ENCODE measurements around the gene ACOT6.
A peak's percentile ranks its signal among the peaks of the same experiment; 100 is the strongest.
"Not testable (repeated sequence)": the region's sequence is repeated elsewhere in the genome, so short reads cannot be mapped to it uniquely, and the experiment has no call there.

ACOT6 gene, protein sequence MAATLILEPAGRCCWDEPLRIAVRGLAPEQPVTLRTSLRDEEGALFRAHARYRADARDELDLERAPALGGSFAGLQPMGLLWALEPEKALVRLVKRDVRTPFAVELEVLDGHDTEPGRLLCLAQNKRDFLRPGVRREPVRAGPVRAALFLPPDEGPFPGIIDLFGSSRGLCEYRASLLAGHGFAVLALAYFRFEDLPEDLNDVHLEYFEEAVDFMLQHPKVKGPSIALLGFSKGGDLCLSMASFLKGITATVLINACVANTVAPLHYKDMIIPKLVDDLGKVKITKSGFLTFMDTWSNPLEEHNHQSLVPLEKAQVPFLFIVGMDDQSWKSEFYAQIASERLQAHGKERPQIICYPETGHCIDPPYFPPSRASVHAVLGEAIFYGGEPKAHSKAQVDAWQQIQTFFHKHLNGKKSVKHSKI

DNA sequence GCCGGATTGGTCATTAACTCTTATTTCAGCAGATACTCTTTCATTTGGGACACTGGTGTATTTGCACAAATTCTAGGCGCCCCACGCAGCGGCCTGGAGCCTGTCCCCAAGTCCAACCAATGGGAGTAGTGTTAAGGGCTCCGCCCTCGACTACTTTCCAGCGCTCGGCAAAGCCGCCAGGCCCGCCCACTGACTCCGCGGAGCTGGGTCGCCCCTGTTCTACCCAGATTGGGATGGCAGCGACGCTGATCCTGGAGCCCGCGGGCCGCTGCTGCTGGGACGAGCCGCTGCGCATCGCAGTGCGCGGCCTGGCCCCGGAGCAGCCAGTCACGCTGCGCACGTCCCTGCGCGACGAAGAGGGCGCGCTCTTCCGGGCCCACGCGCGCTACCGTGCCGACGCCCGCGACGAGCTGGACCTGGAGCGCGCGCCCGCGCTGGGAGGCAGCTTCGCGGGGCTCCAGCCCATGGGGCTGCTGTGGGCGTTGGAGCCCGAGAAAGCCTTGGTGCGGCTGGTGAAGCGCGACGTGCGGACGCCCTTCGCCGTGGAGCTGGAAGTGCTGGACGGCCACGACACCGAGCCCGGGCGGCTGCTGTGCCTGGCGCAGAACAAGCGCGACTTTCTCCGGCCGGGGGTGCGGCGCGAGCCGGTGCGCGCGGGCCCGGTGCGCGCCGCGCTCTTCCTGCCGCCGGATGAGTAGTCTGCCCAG lies at the start of gene ACOT6:
TSS of gene ACOT6 (plus strand) at position 179 of the 707 bp plus-strand sequence. CDS start at position 234, 55 bp downstream.
- DNase-seq (ENCODE audit: low read depth), result peak; percentile 26

DNA sequence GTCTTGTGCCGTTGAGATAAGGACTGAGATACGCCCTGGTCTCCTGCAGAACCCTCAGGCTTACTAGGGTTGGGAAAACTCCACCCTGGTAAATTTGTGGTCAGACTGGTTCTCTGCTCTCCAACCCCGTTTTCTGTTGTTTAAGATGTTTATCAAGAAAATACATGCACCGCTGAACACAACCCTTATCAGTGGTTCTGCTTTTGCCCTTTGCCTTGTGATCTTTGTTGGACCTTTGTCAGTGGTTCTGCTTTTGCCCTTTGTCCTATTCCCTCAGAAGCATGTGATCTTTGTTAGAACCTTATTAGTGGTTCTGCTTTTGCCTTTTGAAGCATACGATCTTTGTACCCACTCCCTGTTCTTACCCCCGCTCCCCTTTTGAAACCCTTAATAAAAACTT lies 49.6 kb upstream of the ACOT6 start:
- DNase-seq (ENCODE audit: low read depth), result not testable (repeated sequence)

DNA sequence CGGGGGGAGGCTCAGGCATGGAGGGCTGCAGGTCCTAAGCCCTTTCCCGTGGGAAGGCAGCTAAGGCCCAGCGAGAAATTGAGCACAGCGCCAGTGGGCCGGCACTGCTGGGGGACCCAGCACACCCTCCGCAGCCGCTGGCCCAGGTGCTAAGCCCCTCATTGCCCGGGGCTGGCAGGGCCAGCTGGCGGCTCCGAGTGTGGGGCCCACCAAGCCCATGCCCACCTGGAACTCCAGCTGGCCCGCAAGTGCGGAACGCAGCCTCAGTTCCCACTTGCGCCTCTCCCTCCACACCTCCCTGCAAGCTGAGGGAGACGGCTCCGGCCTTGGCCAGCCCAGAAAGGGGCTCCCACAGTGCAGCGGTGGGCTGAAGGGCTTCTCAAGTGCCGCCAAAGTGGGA lies 45.9 kb upstream of the ACOT6 start:
- not testable (repeated sequence) for DNase-seq (ENCODE audit: low read depth)

DNA sequence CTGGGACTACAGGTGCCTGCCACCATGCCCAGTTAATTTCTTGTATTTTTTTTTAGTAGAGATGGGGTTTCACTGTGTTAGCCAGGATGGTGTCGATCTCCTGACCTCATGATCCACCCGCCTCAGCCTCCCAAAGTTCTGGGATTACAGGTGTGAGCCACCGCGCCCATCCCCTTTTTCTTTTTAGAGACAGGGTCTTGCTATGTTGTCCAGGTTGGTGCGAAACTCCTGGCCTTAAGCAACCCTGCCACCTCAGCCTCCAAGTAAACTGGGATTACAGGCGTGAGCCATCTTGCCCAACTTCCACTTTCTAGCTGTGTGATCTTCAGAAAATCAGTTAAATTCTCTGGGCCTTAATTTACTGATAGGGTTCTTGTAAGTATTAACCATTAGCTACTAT lies 45.4 kb upstream of the ACOT6 start:
- DNase-seq (ENCODE audit: low read depth), result not testable (repeated sequence)

DNA sequence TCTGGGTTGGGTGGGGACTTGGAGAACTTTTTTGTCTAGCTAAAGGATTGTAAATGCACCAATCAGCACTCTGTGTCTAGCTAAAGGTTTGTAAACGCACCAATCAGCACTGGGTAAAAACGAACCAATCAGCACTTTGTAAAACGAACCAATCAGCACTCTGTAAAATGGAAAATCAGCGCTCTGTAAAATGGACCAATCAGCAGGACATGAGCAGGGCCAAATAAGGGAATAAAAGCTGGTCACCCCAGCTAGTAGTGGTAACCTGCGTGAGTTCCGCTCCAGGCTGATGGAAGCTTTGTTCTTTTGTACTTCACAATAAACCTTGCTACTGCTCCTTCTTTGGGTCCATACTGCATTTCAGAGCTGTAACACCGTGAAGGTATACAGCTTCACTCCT lies 45.0 kb upstream of the ACOT6 start:
- DNase-seq (ENCODE audit: low read depth), result no peak

DNA sequence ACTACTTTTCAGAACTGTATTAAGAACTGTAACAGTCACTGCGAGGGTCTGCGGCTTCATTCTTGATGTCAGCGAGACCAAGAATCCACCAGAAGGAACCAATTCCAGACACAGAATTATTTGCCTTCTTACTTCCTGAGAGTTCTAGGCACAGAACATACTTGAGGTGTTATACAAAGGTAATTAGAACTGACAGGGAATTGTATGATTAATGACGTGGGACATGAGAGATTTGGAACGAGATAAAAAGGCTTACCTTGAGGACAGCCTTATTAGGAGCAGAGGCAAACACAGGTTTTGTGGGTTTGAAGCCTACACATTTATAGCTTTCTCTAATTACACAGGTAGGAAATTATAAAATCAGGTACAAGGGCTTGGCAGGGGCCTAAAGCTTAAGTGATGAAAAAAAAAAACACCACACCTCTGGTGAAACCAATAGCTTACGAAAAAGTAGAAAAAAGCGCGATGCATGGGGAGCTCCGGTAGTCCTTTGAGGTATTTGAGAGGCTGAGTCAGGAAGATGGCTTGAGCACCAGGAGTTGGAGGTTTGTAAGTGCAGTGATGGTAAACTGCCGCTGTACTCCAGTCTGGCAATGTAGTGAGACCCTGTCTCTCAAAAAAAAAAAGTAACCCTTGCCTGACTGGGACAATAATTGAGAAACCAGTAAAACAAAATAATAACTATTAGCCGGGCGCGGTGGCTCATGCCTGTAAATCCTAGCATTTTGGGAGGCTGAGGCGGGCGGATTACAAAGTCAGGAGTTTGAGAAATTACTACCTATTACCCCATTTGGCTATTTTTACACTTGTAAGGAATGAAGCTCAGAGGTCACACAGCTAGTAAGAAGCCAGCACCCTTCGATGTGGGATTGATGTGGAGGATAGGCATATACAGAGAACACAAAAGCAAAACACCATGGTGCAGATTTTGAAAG lies 44.1 kb upstream of the ACOT6 start:
- DNase-seq (ENCODE audit: low read depth), result no peak

DNA sequence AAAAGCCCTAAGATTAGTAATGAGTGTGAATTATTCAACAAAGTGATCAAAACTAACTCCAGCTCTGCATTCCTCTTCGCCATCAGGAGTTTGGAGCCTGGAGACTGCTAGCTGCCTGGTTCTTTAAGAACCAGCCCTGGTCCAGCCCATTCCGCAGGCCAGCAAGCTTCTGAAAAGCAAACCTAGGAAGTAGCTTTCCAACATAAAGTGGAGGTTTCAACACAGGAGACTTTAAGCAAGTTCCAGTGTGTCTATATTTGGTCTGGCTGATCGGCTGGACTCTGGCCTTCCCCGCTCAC lies 43.5 kb upstream of the ACOT6 start:
- not testable (repeated sequence) for DNase-seq (ENCODE audit: low read depth)

DNA sequence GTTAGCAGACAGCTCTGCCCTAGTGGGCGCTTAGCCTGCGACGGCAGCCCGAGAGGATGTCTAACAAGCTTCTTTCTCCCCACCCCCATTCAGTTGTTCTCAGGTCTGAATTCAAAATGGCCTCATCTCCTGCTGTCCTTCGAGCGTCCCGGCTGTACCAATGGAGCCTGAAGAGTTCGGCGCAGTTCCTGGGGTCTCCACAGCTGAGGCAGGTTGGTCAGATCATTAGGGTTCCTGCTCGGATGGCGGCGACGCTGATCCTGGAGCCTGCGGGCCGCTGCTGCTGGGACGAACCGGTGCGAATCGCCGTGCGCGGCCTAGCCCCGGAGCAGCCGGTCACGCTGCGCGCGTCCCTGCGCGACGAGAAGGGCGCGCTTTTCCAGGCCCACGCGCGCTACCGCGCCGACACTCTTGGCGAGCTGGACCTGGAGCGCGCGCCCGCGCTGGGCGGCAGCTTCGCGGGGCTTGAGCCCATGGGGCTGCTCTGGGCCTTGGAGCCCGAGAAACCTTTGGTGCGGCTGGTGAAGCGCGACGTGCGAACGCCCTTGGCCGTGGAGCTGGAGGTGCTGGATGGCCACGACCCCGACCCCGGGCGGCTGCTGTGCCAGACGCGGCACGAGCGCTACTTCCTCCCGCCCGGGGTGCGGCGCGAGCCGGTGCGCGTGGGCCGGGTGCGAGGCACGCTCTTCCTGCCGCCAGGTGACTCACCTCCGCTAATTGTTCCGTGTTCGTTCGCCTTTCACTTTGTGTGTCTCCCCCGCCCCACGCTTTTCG lies 42.9 kb upstream of the ACOT6 start, which contains the start of gene ACOT2:
TSS of gene ACOT2 (plus strand) at position 29 of the 774 bp plus-strand sequence. CDS start at position 57, 28 bp downstream.
- peak; percentile 50 for DNase-seq (ENCODE audit: low read depth)

DNA sequence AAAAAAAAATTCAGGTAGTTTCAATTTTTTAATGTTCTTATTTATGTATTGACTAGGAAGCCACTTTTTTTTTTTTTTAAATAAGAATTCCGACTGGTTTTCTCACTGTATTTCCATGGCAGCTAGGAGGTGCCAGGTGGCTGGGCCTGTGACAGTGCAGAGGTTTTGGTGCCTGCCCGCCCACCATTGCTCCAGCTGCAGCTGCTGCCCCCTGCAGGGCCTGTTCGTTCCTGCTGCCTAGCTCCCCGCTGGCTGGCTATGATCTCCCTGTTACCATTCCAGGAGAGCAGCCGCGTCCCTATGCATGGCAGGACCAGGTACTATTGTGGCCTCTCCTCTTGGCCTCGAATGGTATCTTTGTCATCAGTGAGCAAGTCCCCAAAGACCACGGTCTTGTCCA lies 41.4 kb upstream of the ACOT6 start:
- DNase-seq (ENCODE audit: low read depth), result not testable (repeated sequence)

DNA sequence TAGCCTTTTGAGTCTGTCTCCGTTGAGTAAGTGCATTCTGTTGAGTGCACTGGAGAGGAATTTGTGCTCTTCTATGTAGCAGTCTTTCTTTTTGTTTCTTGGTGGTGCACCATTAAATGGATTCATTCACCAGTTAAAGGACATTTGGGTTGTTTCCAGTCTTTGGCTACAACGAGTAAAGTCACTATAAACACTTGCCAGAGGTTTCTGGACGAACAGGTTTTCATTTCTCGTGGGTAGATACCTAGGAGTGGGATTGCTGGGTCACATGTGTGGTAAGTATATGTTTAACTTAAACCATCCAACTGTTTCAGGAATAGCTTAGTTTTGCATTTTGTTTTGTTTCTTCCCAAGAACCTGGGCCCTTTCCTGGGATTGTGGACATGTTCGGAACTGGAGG lies 39.3 kb upstream of the ACOT6 start:
- not testable (repeated sequence) for DNase-seq (ENCODE audit: low read depth)

DNA sequence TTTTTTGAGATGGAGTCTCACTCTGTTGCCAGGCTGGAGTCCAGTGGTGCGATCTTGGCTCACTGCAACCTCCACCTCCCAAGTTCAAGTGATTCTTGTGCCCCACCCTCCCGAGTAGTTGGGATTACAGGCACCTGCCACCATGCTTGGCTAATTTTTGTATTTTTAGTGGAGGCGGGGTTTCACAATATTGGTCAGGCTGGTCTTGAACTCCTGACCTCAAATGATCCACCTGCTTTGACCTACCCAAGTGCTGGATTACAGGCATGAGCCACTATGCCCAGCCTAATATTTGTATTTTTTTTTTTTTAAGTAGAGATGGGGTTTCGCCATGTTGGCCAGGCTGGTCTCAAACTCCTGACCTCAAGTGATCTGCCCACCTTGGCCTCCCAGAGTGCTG lies 38.6 kb upstream of the ACOT6 start:
- not testable (repeated sequence) for DNase-seq (ENCODE audit: low read depth)

DNA sequence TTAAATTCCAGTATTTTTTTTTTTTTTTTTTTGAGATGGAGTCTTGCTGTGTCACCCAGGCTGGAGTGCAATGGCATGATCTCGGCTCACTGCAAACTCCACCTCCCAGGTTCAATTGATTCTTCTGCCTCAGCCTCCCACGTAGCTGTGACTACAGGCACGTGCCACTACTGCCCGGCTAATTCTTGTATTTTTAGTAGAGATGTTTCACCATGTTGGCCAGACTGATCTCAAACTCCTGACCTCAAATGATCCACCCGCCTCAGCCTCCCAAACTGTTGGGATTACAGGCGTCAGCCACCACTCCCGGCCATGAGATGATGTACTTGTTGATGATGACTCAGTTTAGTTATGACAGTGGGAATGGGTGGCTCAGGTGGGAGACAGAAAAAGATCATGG lies 38.1 kb upstream of the ACOT6 start:
- DNase-seq (ENCODE audit: low read depth), result not testable (repeated sequence)

DNA sequence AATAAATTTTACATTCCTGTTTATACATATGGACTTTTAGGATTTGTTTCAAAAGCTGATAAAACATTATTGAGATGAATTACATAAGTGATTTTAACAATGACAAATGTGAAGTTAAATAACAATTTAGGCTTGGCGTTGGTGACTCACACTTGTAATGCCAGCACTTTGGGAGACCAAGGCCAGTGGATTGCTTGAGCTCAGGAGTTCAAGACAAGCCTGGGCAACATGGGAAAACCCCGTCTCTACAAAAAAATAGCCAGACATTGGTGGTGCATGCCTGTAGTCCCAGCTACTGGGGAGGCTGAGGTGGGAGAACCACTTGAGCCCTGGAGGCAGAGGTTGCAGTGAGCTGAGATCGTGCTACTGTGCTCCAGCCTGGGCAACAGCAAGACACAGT lies 35.9 kb upstream of the ACOT6 start:
- DNase-seq (ENCODE audit: low read depth), result no peak

DNA sequence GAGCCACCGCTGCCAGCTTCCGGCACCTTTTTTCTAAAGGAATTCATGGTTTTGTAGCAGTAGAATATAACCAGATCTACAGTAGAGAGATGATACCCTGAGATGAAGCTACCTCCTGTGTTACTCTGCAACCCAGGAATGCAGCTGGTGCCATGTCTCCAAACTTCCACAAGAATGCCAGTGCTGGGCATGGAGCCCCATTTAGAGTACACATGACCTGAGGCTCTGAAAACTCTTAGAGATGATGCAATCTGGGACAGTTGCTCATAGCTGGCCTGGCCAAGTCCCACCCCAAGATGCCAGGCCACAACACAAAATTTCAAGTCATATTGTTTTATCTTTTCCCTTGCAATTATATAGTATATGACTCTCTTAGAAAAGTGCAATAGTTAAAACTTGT lies 35.1 kb upstream of the ACOT6 start:
- DNase-seq (ENCODE audit: low read depth), result not testable (repeated sequence)

DNA sequence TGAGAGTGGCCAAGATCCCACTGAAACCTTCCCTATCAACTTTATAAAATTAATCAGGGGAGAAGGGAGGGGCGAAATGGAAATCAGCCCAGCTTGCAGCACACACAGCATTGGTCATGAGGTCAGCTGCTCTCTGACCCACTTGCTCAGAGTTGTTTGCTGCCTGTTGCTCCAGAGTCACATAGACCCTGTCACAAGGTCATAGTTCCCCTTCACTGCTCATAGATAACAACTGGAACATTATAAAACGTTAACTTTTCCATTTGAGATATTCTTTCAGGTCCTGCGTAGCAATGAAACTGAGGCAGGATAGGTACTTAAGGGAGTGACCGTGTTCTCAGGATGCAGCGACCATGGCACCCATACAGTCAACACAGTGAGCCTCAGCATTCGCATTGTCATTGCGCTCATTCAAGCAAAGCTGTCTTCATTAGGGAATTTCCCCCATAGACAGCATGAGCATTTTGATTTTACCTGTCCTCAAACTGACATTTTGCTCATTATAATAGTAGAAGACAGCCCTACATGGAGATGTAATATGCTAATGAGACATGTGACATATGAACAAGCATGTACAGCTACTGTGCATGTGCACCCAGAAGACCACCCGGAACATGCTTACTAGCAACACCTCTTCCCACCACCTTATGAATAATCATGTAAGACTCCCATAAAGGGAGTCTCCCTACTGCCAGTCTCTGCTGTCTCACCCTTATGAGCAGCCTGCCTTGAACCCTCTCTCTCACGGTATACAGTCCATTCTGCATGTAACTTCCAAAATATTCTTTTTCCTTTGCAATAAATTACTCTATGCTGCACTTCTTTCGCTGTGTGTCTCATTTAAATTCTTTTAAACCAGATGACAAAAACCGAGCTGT lies 30.0 kb upstream of the ACOT6 start:
- DNase-seq (ENCODE audit: low read depth), result not testable (repeated sequence)

DNA sequence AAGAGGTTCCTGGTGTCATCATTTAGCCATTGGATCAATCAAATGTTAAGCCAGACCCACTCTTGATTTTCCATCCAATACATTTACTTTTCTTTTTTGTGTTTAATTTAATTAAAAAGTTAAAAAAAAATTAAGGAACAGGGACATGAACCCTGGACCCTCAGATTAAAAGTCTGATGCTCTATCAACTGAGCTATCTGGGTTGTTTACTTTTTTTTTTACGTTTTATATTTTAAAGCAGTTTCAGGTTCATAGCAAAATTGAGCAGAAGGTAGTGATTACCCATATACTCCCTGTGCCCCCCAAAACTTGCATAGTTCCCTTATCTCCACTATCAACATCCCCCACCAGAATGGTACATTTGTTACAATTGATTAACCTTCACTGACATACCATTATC lies 23.6 kb upstream of the ACOT6 start:
- DNase-seq (ENCODE audit: low read depth), result no peak

DNA sequence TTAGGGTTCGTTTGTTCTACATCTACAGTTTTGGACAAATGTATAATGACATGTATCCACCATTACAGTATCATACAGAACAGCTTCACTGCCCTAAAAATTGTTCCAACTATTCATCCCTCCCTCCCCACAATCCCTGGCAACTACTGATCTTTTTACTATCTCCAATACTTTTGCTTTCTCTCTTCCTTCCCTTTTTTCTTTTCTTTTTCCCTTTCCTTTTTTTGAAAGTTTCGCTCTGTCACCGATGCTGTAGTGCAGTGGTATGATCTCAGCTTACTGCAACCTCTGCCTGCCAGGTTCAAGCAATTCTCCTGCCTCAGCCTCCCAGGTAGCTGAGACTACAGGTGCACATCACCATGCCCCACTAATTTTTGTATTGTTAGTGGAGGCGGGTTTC lies 23.2 kb upstream of the ACOT6 start:
- no peak for DNase-seq (ENCODE audit: low read depth)

DNA sequence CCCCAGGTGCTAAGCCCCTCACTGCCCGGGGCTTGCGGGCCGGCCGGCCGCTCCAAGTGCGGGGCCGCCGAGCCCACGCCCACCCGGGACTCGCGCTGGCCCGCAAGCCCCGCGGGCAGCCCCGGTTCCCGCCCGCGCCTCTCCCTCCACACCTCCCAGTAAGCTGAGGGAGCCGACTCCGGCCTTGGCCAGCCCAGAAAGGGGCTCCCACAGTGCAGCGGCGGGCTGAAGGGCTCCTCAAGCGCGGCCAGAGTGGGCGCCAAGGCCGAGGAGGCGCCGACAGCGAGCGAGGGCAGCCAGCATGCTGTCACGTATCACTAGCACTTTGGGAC lies 21.7 kb upstream of the ACOT6 start:
- not testable (repeated sequence) for DNase-seq (ENCODE audit: low read depth)

DNA sequence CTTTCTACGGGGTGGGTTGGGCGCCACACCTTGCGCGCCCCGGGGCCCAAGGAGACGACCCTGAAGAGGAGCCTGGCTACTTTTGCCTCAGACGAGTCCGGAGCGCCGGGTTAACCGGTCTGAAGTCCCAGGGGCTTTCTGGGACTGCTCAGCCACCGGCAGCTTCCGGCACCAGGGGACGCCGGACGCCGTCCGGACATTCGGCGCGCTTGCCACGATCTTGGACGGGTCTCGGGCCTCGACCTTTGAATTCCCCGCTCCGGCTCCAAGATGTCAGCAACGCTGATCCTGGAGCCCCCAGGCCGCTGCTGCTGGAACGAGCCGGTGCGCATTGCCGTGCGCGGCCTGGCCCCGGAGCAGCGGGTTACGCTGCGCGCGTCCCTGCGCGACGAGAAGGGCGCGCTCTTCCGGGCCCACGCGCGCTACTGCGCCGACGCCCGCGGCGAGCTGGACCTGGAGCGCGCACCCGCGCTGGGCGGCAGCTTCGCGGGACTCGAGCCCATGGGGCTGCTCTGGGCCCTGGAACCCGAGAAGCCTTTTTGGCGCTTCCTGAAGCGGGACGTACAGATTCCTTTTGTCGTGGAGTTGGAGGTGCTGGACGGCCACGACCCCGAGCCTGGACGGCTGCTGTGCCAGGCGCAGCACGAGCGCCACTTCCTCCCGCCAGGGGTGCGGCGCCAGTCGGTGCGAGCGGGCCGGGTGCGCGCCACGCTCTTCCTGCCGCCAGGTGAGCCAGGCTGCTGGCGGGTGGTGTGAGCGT lies 20.4 kb upstream of the ACOT6 start, which contains the start of gene ACOT4:
TSS of gene ACOT4 (plus strand) at position 184 of the 760 bp plus-strand sequence. CDS start at position 271, 87 bp downstream.
- DNase-seq (ENCODE audit: low read depth), result no peak

DNA sequence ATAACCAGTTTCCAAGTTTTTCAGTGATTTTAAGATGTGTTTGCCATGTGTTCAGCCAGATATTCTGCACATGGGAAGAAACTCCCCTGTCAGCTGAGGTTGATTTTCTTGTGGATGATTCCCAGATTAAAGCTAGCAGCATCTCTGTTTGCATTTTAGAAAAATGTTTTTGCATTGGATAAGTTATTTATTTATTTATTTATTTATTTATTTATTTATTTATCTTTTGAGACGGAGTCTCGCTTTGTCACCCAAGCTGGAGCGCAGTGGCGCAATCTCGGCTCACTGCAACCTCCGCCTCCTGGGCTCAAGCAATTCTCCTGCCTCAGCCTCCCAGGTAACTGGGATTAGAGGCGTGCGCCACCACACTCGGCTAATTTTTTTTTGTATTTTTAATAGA lies 17.8 kb upstream of the ACOT6 start:
- DNase-seq (ENCODE audit: low read depth), result no peak

Data from stimulated activated CD8-positive, alpha-beta memory T cell treated with anti-CD3 and anti-CD28 coated beads, Interleukin-15, amount 100 ng/mL, for 1 hour (primary cell).